Large intestine (tissue), 3 donors: ENCODE measurements around the gene HECW1. TPM values are rescaled to one million over a fixed set of nuclear protein-coding genes. Genes with fewer than 3 reads are reported as not detected.

ENCODE experiments used
- DNase-seq, 2 donors: peaks; one replicate each; pipeline versions ENCODE4 v3.0.0 to v3.0.0-alpha.2; 2013
- H3K27ac ChIP-seq: one replicate; pipeline ENCODE4 v1.5.1; 2013; ENCODE audit warnings: low read length
- H3K27me3 ChIP-seq: 2 replicates; pipeline ENCODE4 v1.6.1; 2013; ENCODE audit warnings: low read length; ENCODE audit not compliant: control insufficient read depth, insufficient read depth
- H3K36me3 ChIP-seq: 2 replicates; pipeline ENCODE4 v1.6.1; 2013; ENCODE audit warnings: low read length; ENCODE audit not compliant: control insufficient read depth, insufficient read depth
- H3K4me1 ChIP-seq: one replicate; pipeline ENCODE4 v1.6.1; 2013; ENCODE audit warnings: low read length; ENCODE audit not compliant: control insufficient read depth, insufficient read depth
- H3K4me3 ChIP-seq: one replicate; pipeline ENCODE4 v1.5.1; 2013; ENCODE audit warnings: low read length
- H3K9me3 ChIP-seq: one replicate; pipeline ENCODE4 v1.6.1; 2013; ENCODE audit warnings: mild to moderate bottlenecking, low read depth, low read length, moderate library complexity; ENCODE audit not compliant: control insufficient read depth
- WGBS: methylation state at CpG from one replicate; pipeline ENCODE4 v1.1.5; 2013; ENCODE audit warnings: low lambda C conversion rate; ENCODE audit not compliant: insufficient coverage; 5-methylcytosine and 5-hydroxymethylcytosine counted together
- polyA plus RNA-seq: library from polyadenylated mRNA; unstranded; fragments of 120-200 nt; gene quantifications from one replicate; pipeline ENCODE4 v1.2.1, GENCODE V29; 2013

Gene HECW1
- polyA plus RNA-seq, 1 donor, result 0.36 TPM

GRCh38 chr7:43302773-43303460 lies 190.5 kb downstream of the HECW1 start:
- H3K9me3 ChIP-seq, result no peaks in the 10 kb centered on the region
- no peak overlapping the region for H3K4me3 ChIP-seq
- no peak overlapping the region for H3K27ac ChIP-seq
- WGBS, result no CpG with 5 or more reads among the region's 11 CpGs
- no peak for DNase-seq
- H3K4me1 ChIP-seq, result peaks cover 2% of the 10 kb centered on the region
- H3K27me3 ChIP-seq, result no peaks in the 10 kb centered on the region
- no peaks in the 10 kb centered on the region for H3K36me3 ChIP-seq

- WGBS, result no CpG with 5 or more reads among the region's 4 CpGs
- Histone ChIP-seq H3K4me3 (no peak overlapping the region), H3K4me1 (peaks cover 2% of the 10 kb centered on the region), H3K9me3 (no peaks in the 10 kb centered on the region), H3K27me3 (no peaks in the 10 kb centered on the region), H3K36me3 (no peaks in the 10 kb centered on the region), H3K27ac (no peak overlapping the region)
- DNase-seq, result no peak
These were observed 191.3 kb downstream of the HECW1 start for GRCh38 chr7:43303740-43304241.

GRCh38 chr7:43306404-43306803 lies 194.0 kb downstream of the HECW1 start:
- H3K36me3 ChIP-seq, result no peaks in the 10 kb centered on the region
- H3K9me3 ChIP-seq, result no peaks in the 10 kb centered on the region
- DNase-seq, result no peak
- H3K27me3 ChIP-seq, result no peaks in the 10 kb centered on the region
- H3K27ac ChIP-seq, result no peak overlapping the region
- peaks cover 2% of the 10 kb centered on the region for H3K4me1 ChIP-seq
- WGBS, result 77% methylated on average over 5 of the region's 5 CpGs
- no peak overlapping the region for H3K4me3 ChIP-seq

- no peaks in the 10 kb centered on the region for H3K36me3 ChIP-seq
- H3K27me3 ChIP-seq, result no peaks in the 10 kb centered on the region
- no peak overlapping the region for H3K4me3 ChIP-seq
- H3K4me1 ChIP-seq, result no peaks in the 10 kb centered on the region
- no peak for DNase-seq
- H3K27ac ChIP-seq, result no peak overlapping the region
- H3K9me3 ChIP-seq, result no peaks in the 10 kb centered on the region
- no CpG with 5 or more reads among the region's 1 CpG for WGBS
These were observed 195.1 kb downstream of the HECW1 start for GRCh38 chr7:43307522-43307921.

GRCh38 chr7:43308913-43309705 lies 196.7 kb downstream of the HECW1 start:
- WGBS, result 50% methylated on average over 2 of the region's 8 CpGs
- H3K36me3 ChIP-seq, result no peaks in the 10 kb centered on the region

GRCh38 chr7:43309706-43310022 lies 197.2 kb downstream of the HECW1 start:
- 80% methylated on average over 1 of the region's 2 CpGs for WGBS
- no peak overlapping the region for H3K27ac ChIP-seq
- no peak overlapping the region for H3K4me3 ChIP-seq
- H3K4me1 ChIP-seq, result no peaks in the 10 kb centered on the region
- no peak for DNase-seq
- no peaks in the 10 kb centered on the region for H3K36me3 ChIP-seq
- H3K9me3 ChIP-seq, result no peaks in the 10 kb centered on the region
- H3K27me3 ChIP-seq, result no peaks in the 10 kb centered on the region

More at GRCh38 chr7:43308913-43309705, 196.7 kb downstream of the HECW1 start:
- Histone ChIP-seq H3K27ac (no peak overlapping the region), H3K27me3 (no peaks in the 10 kb centered on the region), H3K4me3 (no peak overlapping the region), H3K9me3 (no peaks in the 10 kb centered on the region), H3K4me1 (no peaks in the 10 kb centered on the region)
- no peak for DNase-seq

- Histone ChIP-seq H3K27me3 (no peaks in the 10 kb centered on the region), H3K36me3 (no peaks in the 10 kb centered on the region), H3K4me1 (no peaks in the 10 kb centered on the region), H3K4me3 (no peak overlapping the region), H3K9me3 (no peaks in the 10 kb centered on the region), H3K27ac (no peak overlapping the region)
- WGBS, result 80% methylated on average over 2 of the region's 5 CpGs
- no peak for DNase-seq
These were observed 198.6 kb downstream of the HECW1 start for GRCh38 chr7:43311052-43311451.

- Histone ChIP-seq H3K4me3 (no peak overlapping the region), H3K9me3 (no peaks in the 10 kb centered on the region), H3K27ac (no peak overlapping the region), H3K4me1 (no peaks in the 10 kb centered on the region), H3K27me3 (no peaks in the 10 kb centered on the region), H3K36me3 (no peaks in the 10 kb centered on the region)
- DNase-seq, result no peak
- WGBS, result no CpG with 5 or more reads among the region's 22 CpGs
These were observed 199.2 kb downstream of the HECW1 start for GRCh38 chr7:43311694-43312093.

GRCh38 chr7:43313628-43314378 lies 201.4 kb downstream of the HECW1 start:
- no peaks in the 10 kb centered on the region for H3K4me1 ChIP-seq

GRCh38 chr7:43314379-43315158 lies 202.1 kb downstream of the HECW1 start:
- Histone ChIP-seq H3K4me1 (no peaks in the 10 kb centered on the region), H3K27ac (no peak overlapping the region), H3K4me3 (no peak overlapping the region), H3K27me3 (no peaks in the 10 kb centered on the region), H3K9me3 (no peaks in the 10 kb centered on the region), H3K36me3 (no peaks in the 10 kb centered on the region)
- no peak for DNase-seq
- WGBS, result 90% methylated on average over 2 of the region's 7 CpGs

More at GRCh38 chr7:43313628-43314378, 201.4 kb downstream of the HECW1 start:
- H3K27ac ChIP-seq, result no peak overlapping the region
- H3K27me3 ChIP-seq, result no peaks in the 10 kb centered on the region
- WGBS, result no CpG with 5 or more reads among the region's 9 CpGs
- no peak for DNase-seq
- no peaks in the 10 kb centered on the region for H3K9me3 ChIP-seq
- no peak overlapping the region for H3K4me3 ChIP-seq
- H3K36me3 ChIP-seq, result no peaks in the 10 kb centered on the region
